Neutrophil (primary cell): ENCODE data around the gene AQP2.

Experiments
- H3K27ac ChIP-seq: fragments of 200-600 bp; sonication (generic); 2 replicates; pipeline ENCODE4 v1.5.1; 2016; ENCODE audit warnings: mild to moderate bottlenecking, moderate library complexity
- H3K27me3 ChIP-seq: fragments of 200-600 bp; sonication (generic); 2 replicates; pipeline ENCODE4 v1.6.0; 2016; ENCODE audit warnings: mild to moderate bottlenecking
- H3K36me3 ChIP-seq: fragments of 200-600 bp; sonication (generic); 2 replicates; pipeline ENCODE4 v1.5.1; 2017
- H3K4me1 ChIP-seq, 2 experiments: fragments of 200-600 bp in 1 of 2; sonication (generic) in 1 of 2; 1 replicate in 1 of 2; 2 replicates in 1 of 2; pipeline versions ENCODE4 v1.5.1 to v1.6.1; 2013 to 2016; ENCODE audit warnings: low read depth in 1 of 2, low read length in 1 of 2, mild to moderate bottlenecking in 1 of 2, moderate library complexity in 1 of 2; ENCODE audit not compliant: control insufficient read depth in 1 of 2, insufficient read depth in 1 of 2
- H3K4me3 ChIP-seq, 2 experiments: fragments of 200-600 bp in 1 of 2; sonication (generic) in 1 of 2; 1 replicate in 1 of 2; 2 replicates in 1 of 2; pipeline ENCODE4 v1.5.1; 2013 to 2016; ENCODE audit warnings: low read depth in 1 of 2, low read length in 1 of 2, mild to moderate bottlenecking in 1 of 2, moderate library complexity in 1 of 2
- H3K9me3 ChIP-seq: fragments of 200-600 bp; sonication (generic); 2 replicates; pipeline ENCODE4 v1.5.1; 2016
- TF ChIP-seq, protein P1 (sequence below): fragments of 200-600 bp; sonication (generic); IDR thresholded peaks from 2 replicates; pipeline ENCODE4 v1.5.1; 2016; ENCODE audit warnings: antibody characterized with exemption

AQP2 gene

DNA sequence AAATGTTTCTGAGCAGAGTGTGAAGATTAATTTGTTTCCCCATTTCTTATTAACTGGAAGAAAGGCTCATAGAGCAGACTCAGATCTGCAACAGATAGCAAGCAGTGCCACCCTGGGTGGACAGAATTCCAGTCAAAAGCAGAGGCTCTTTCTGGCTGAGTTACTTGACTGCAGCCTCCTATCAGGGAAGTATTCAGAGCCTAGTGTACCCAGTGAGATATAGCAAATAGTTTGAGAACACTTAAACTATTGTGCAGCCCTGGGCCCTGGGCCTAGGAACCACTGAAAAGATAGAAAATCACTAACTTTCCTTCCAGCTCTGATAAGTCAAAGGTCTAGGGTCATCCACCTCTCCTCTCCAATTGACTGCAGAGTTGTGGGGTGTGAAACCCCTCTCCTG lies 11.2 kb upstream of the AQP2 start:
- no peaks in the 10 kb centered on the region for H3K36me3 ChIP-seq
- peaks cover 7% of the 10 kb centered on the region for H3K27me3 ChIP-seq
- no peaks in the 10 kb centered on the region for H3K9me3 ChIP-seq
- H3K27ac ChIP-seq: no peak overlapping the region
- peaks cover 28 to 30% of the 10 kb centered on the region in 2 experiments for H3K4me1 ChIP-seq
- TF ChIP-seq, protein P1, sequence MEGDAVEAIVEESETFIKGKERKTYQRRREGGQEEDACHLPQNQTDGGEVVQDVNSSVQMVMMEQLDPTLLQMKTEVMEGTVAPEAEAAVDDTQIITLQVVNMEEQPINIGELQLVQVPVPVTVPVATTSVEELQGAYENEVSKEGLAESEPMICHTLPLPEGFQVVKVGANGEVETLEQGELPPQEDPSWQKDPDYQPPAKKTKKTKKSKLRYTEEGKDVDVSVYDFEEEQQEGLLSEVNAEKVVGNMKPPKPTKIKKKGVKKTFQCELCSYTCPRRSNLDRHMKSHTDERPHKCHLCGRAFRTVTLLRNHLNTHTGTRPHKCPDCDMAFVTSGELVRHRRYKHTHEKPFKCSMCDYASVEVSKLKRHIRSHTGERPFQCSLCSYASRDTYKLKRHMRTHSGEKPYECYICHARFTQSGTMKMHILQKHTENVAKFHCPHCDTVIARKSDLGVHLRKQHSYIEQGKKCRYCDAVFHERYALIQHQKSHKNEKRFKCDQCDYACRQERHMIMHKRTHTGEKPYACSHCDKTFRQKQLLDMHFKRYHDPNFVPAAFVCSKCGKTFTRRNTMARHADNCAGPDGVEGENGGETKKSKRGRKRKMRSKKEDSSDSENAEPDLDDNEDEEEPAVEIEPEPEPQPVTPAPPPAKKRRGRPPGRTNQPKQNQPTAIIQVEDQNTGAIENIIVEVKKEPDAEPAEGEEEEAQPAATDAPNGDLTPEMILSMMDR: no peak
- H3K4me3 ChIP-seq: no peak overlapping the region

DNA sequence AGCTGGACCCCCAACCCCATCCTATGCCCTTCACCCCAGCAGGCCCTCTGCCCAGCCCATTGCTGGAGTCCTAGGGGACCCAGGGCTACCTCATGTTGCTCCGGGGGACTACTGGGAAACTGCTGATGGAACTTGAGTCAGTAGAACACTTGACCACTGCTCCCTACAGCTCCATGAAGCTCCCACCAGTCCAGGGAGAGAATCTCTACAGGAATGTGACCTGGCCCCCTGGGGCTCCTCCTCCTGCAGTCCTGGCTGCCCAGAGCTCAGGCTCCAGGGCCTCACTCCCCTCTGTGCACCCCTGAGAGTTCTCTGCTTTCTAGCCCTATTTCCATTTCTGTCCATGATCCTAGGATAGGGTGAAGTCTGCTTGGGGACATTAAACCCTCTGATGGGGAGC lies 10.8 kb upstream of the AQP2 start:
- Histone ChIP-seq H3K36me3 (no peaks in the 10 kb centered on the region), H3K27ac (no peak overlapping the region), H3K4me3 (no peak overlapping the region), H3K4me1 (peaks cover 32 to 34% of the 10 kb centered on the region in 2 experiments), H3K27me3 (peaks cover 7% of the 10 kb centered on the region), H3K9me3 (no peaks in the 10 kb centered on the region)
- TF ChIP-seq, protein P1: no peak

DNA sequence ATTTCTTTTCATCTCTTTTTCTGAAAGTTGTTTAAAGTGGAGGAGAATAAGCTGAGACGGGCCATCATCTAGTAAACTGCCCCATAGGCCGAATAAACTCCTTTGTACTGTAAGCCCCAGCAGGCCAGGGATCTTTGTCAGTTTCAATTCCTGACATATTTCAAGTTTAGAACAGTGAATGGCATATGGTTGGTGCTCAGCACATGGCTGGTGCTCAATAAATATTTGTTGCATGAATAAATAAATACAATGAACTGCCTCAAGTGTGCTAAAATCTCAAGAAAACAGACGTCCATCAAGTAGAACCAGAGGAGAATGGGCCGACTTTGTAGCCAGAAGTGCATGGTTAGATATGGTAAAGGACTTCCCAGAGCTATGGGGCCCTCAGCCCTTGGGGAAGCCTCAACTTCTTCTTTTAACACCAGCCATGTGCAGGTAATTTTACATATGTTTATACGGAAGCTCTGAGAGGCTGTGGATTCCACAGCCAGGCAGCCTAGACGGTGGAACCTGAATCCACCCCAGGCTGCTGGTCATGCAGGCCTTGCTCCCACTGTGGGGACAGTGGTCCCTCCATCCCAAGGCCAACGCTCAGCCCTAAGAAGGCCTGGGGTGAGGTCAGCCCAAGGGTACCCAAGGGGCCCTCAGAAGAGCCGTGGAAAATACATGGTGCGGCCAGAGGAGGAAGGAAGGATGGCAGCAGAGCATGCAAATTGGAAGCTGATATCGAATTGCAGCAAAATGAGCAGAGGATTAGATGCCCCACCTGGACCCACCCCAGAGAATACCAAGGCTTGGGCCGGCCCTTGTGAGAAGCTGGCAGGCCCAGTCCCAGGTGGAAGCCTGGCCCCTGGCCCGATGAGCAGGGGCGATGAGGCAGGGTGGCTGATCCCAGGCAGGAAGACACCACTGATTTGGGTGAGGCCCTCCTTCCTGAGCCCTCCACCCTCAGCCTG lies 8.7 kb upstream of the AQP2 start:
- peaks cover 42 to 46% of the 10 kb centered on the region in 2 experiments for H3K4me1 ChIP-seq
- TF ChIP-seq, protein P1: no peak

DNA sequence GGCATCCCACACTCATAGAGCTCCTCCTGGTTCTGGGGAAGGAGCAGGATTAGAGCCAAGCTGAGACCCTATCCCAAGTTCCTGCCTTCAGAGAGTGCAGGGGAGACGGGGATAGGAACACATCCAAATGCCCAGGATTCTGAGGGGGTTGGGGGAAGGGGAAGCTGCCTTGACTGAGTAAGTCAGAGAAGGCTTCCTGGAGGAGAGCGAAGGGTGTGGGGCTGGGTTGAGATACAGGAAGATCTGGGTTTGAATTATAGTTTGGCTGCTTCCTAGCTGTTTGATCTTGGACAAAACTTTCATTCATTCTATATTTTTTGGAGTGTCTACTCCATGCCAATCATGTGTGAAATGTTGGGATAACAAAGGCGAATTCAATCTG lies 8.0 kb upstream of the AQP2 start:
- TF ChIP-seq, protein P1: no peak
- peak overlapping the region; percentile 67 for H3K27ac ChIP-seq
- peaks cover 19% of the 10 kb centered on the region for H3K27me3 ChIP-seq
- peaks cover 42 to 46% of the 10 kb centered on the region in 2 experiments for H3K4me1 ChIP-seq
- no peak overlapping the region for H3K4me3 ChIP-seq
- no peaks in the 10 kb centered on the region for H3K36me3 ChIP-seq
- no peaks in the 10 kb centered on the region for H3K9me3 ChIP-seq

More for the DNA sequence above, 8.7 kb upstream of the AQP2 start:
- Histone ChIP-seq H3K27ac (peak overlapping the region; percentile 67), H3K4me3 (no peak overlapping the region), H3K36me3 (no peaks in the 10 kb centered on the region), H3K9me3 (no peaks in the 10 kb centered on the region), H3K27me3 (peaks cover 13% of the 10 kb centered on the region)

DNA sequence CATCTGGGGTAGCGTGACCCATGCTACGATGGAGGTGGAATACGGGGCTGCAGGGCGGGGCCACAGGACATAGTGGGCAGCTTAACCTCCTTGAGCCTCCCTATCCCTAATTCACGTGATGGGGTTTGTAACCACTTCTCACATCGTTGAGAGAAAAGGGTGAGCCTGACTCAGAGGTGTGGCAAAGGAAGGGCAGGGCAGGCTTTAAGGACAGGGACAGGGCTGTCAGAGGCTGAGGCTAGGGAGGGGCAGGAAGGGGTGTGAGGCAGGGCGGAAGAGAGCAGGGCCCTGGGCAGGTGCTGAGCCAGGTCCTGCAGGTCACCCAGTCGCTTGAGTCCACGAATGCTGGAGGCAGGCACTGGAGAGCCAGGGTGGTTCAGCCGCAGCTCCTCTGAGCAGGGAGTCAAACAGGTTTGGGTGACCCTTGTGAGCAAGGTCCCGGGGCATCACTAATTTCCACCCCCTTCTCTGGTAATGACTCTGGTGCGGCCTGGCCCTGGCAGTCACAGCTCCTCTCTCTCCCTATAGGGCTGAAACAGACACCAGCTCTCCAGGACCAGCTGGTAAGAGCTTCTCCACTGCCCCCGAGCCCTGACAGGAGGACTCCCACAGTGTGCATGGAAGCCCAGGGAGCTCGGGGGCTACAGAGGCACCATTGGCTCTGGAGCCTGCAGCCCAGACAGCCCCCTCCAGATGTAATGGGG lies 7.5 kb upstream of the AQP2 start:
- Histone ChIP-seq H3K4me1 (peaks cover 42 to 46% of the 10 kb centered on the region in 2 experiments), H3K27ac (peak overlapping the region; percentile 67), H3K4me3 (no peak overlapping the region), H3K36me3 (no peaks in the 10 kb centered on the region), H3K9me3 (no peaks in the 10 kb centered on the region), H3K27me3 (peaks cover 25% of the 10 kb centered on the region)
- TF ChIP-seq, protein P1: no peak
